PC-9 (cell line): Measurements from ENCODE around the gene RIMKLA. TPM values are rescaled to one million over a fixed set of nuclear protein-coding genes. Genes with fewer than 3 reads are reported as not detected.

Experiments used
- BruUV-seq: library from RNA; stranded (reverse); fragments of 400-500 nt; replicated peaks from 2 replicates; lab custom pipeline; 2021; lab: Mats Ljungman, UMichigan
- CTCF ChIA-PET: fragments of 300-600 bp; sonication (Branson Sonifier 250); formaldehyde crosslinking; loops from one replicate; lab custom pipeline; 2022; ENCODE audit warnings: antibody characterized with exemption; lab: Charles Lee
- POLR2A ChIA-PET: fragments of 300-600 bp; sonication (Branson Sonifier 250); formaldehyde crosslinking; loops from one replicate; lab custom pipeline; 2022; ENCODE audit warnings: antibody characterized with exemption; ENCODE audit not compliant: unreplicated experiment; lab: Charles Lee
- DNase-seq, 2 experiments: peaks; one replicate each; pipeline versions ENCODE4 v3.0.0 to v3.0.0-alpha.2; 2015 to 2022; ENCODE audit warnings: mixed read lengths in 1 of 2
- H2AFZ ChIP-seq: fragments of 200-600 bp; sonication (generic); 2 replicates; pipeline ENCODE4 v1.8.1; 2017; ENCODE audit warnings: antibody characterized with exemption
- H3F3A ChIP-seq: fragments of 200-600 bp; sonication (generic); 2 replicates; pipeline ENCODE4 v1.8.1; 2017; ENCODE audit warnings: antibody characterized with exemption, mild to moderate bottlenecking, low read depth; ENCODE audit not compliant: insufficient read depth
- H3K27ac ChIP-seq: fragments of 200-600 bp; sonication (generic); 2 replicates; pipeline ENCODE4 v1.6.1; 2016; ENCODE audit warnings: mixed run types
- H3K27me3 ChIP-seq: fragments of 200-600 bp; sonication (generic); 2 replicates; pipeline ENCODE4 v1.6.1; 2016; ENCODE audit warnings: low read depth, mixed run types; ENCODE audit not compliant: insufficient read depth
- H3K36me3 ChIP-seq: fragments of 200-600 bp; sonication (generic); 2 replicates; pipeline ENCODE4 v1.6.1; 2016; ENCODE audit warnings: low read depth, mixed run types
- H3K4me1 ChIP-seq: fragments of 200-600 bp; sonication (generic); replicated peaks from 2 replicates; pipeline ENCODE4 v1.6.1; 2016; ENCODE audit warnings: mixed run types; ENCODE audit not compliant: insufficient read depth
- H3K4me2 ChIP-seq: fragments of 200-600 bp; sonication (generic); 2 replicates; pipeline ENCODE4 v1.6.1; 2017; ENCODE audit warnings: mixed run types
- H3K4me3 ChIP-seq: fragments of 200-600 bp; sonication (generic); 2 replicates; pipeline ENCODE4 v1.6.1; 2016; ENCODE audit warnings: mixed run types
- H3K79me2 ChIP-seq: fragments of 200-600 bp; sonication (generic); 2 replicates; pipeline ENCODE4 v1.6.1; 2017; ENCODE audit warnings: low read depth, mixed run types
- H3K9me2 ChIP-seq: fragments of 200-600 bp; sonication (generic); 2 replicates; pipeline ENCODE4 v1.8.1; 2017; ENCODE audit warnings: mild to moderate bottlenecking; ENCODE audit not compliant: insufficient read depth
- H3K9me3 ChIP-seq: fragments of 200-600 bp; sonication (generic); 2 replicates; pipeline ENCODE4 v1.8.1; 2016; ENCODE audit warnings: low read depth; ENCODE audit not compliant: insufficient read depth
- H4K20me1 ChIP-seq: fragments of 200-600 bp; sonication (generic); 2 replicates; pipeline ENCODE4 v1.8.1; 2017; ENCODE audit not compliant: insufficient read depth
- EZH2 ChIP-seq: fragments of 200-600 bp; sonication (generic); IDR thresholded peaks from 2 replicates; pipeline ENCODE4 v1.8.0; 2017; ENCODE audit warnings: antibody characterized with exemption, low read depth
- intact Hi-C: fragments of 100-400 bp; cut with micrococcal nuclease; formaldehyde crosslinking; loops from one replicate; pipeline ENCODE4 v1.10.0; 2022; ENCODE audit not compliant: unreplicated experiment
- total RNA-seq: library from RNA; stranded (reverse); gene quantifications from 2 replicates; pipeline ENCODE4 v1.2.3, GENCODE V29; 2021
- TF ChIP-seq, protein P1 (sequence below): fragments of 200-600 bp; sonication (generic); conservative IDR thresholded peaks from 2 replicates; pipeline ENCODE4 v1.6.1; 2017; ENCODE audit warnings: mixed run types, antibody characterized with exemption, mild to moderate bottlenecking, moderate library complexity

The RIMKLA gene
- total RNA-seq, 1 experiment from 2014 or later: 0.35 TPM

DNA sequence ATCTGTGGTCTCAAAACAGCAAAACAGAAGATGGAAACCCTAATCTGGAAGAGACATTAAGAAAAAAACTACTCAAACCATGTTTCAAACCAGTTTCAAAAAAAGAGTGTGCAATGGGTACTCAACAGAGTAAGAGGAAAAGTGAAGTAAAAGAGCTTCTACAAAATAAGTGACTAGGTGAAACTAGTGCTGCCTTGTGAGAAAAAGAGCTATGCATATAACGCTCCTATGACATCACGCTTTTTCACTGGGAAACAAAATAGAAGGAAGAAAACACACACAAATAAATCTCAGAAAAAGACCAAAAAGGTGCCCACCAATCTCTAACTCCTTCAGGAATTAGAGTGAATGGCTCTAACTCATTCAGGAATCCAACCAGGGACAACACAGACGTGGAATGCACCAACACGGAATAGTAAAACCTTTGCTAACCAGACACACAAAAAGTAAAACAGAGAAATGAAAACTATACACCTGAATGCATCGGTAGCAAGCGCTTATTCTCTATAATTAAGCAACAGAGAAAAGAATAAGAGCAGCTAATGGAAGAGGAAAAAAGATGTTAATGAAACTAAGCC is 46.8 kb upstream of the RIMKLA start:
- CTCF ChIA-PET: interaction anchor here (0.5 to 0.8 kb wide), 3 partner anchors 125 to 448 kb away, joined by 3 to 14 read pairs (median 3); no protein-coding TSS in a partner anchor
- no peaks in the 10 kb centered on the region for H3K9me3 ChIP-seq
- H3K4me1 ChIP-seq: peaks cover 44% of the 10 kb centered on the region
- H4K20me1 ChIP-seq: peaks cover 51% of the 10 kb centered on the region
- peak overlapping the region; percentile 85 for H3K4me3 ChIP-seq
- intact Hi-C loops: loop anchor here (5.0 to 10.0 kb wide), 3 partner anchors 66 to 351 kb away; partner anchors contain the start of gene YBX1
- peaks cover 27% of the 10 kb centered on the region for H3F3A ChIP-seq
- no peak for DNase-seq
- H2AFZ ChIP-seq: peak overlapping the region; percentile 50; the same call in 1 of the 2 replicates
- POLR2A ChIA-PET: interaction anchor here (0.5 kb wide), 1 partner anchor 626 kb away, joined by 6 read pairs; no protein-coding TSS in a partner anchor
- peak overlapping the region; percentile 89 for H3K4me2 ChIP-seq
- H3K36me3 ChIP-seq: peaks cover 4% of the 10 kb centered on the region; the same call in 1 of the 2 replicates
- TF ChIP-seq, protein P1, sequence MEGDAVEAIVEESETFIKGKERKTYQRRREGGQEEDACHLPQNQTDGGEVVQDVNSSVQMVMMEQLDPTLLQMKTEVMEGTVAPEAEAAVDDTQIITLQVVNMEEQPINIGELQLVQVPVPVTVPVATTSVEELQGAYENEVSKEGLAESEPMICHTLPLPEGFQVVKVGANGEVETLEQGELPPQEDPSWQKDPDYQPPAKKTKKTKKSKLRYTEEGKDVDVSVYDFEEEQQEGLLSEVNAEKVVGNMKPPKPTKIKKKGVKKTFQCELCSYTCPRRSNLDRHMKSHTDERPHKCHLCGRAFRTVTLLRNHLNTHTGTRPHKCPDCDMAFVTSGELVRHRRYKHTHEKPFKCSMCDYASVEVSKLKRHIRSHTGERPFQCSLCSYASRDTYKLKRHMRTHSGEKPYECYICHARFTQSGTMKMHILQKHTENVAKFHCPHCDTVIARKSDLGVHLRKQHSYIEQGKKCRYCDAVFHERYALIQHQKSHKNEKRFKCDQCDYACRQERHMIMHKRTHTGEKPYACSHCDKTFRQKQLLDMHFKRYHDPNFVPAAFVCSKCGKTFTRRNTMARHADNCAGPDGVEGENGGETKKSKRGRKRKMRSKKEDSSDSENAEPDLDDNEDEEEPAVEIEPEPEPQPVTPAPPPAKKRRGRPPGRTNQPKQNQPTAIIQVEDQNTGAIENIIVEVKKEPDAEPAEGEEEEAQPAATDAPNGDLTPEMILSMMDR: no peak
- no peak for TF ChIP-seq EZH2
- H3K27me3 ChIP-seq: no peaks in the 10 kb centered on the region
- no peaks in the 10 kb centered on the region for H3K9me2 ChIP-seq
- peak overlapping the region; percentile 84 for H3K27ac ChIP-seq
- peaks cover 81% of the 10 kb centered on the region for H3K79me2 ChIP-seq
- BruUV-seq: TSS peak; percentile 37

DNA sequence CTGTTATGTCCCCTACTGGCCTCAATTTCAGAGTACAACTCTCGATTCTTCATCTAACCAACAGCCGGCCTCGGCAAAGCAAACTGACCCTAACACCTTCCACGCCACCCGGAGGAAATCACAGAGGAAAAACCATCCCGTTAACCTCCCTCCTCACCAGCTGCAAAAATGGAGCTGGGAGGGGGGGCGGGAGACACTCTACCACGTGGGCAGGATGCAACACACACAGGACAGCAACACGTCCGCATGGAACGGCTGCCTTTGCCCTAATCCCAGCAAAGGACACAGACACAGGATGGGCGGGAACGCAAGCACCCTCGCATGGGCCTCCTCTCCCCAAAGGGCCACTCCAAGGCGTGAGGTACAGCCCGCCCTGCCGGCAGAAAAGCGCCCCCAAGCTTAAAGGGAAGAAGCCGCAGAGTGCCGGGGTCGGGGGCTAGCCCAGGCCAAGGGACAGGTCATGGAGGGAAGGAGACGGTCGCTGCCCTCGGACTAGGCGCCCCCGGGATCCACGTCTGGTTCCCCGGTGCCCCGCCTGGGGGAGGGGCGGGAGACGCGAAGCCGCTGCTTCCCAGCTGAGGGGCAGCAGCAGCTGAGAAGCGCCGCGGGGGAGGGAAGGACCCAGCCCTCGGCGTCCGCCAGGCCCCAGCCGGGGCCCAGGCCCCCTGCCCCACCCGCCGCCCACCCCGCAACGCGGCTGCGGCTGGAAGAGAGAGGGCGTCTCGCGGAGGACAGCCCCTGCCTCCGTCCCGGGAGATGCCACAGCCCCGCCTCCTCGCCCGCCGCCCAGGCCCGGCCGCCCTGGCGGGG is 46.1 kb upstream of the RIMKLA start:
- Histone ChIP-seq H3K9me2 (no peaks in the 10 kb centered on the region), H3K27me3 (no peaks in the 10 kb centered on the region), H2AFZ (peak overlapping the region; percentile 50), H3K36me3 (no peaks in the 10 kb centered on the region; the same call in 1 of the 2 replicates), H3K9me3 (no peaks in the 10 kb centered on the region), H4K20me1 (peaks cover 44% of the 10 kb centered on the region), H3K79me2 (peaks cover 74% of the 10 kb centered on the region), H3K4me3 (peak overlapping the region; percentile 85), H3F3A (peaks cover 31% of the 10 kb centered on the region), H3K27ac (peak overlapping the region; percentile 84), H3K4me1 (peaks cover 51% of the 10 kb centered on the region), H3K4me2 (peak overlapping the region; percentile 89)
- TF ChIP-seq EZH2: no peak
- TF ChIP-seq, protein P1: no peak
- DNase-seq: peak; percentile 56 to 73
- intact Hi-C loops: loop anchor here (1.0 to 10.0 kb wide), 5 partner anchors 67 to 350 kb away; partner anchors contain the start of genes PPCS, YBX1 and ZMYND12
- BruUV-seq: no TSS peak
- CTCF ChIA-PET: interaction anchor here (0.5 to 0.8 kb wide), 3 partner anchors 125 to 447 kb away, joined by 3 to 14 read pairs (median 3); no protein-coding TSS in a partner anchor
- POLR2A ChIA-PET: interaction anchor here (0.5 to 0.7 kb wide), 2 partner anchors 23 to 625 kb away, joined by 3 to 6 read pairs; no protein-coding TSS in a partner anchor

DNA sequence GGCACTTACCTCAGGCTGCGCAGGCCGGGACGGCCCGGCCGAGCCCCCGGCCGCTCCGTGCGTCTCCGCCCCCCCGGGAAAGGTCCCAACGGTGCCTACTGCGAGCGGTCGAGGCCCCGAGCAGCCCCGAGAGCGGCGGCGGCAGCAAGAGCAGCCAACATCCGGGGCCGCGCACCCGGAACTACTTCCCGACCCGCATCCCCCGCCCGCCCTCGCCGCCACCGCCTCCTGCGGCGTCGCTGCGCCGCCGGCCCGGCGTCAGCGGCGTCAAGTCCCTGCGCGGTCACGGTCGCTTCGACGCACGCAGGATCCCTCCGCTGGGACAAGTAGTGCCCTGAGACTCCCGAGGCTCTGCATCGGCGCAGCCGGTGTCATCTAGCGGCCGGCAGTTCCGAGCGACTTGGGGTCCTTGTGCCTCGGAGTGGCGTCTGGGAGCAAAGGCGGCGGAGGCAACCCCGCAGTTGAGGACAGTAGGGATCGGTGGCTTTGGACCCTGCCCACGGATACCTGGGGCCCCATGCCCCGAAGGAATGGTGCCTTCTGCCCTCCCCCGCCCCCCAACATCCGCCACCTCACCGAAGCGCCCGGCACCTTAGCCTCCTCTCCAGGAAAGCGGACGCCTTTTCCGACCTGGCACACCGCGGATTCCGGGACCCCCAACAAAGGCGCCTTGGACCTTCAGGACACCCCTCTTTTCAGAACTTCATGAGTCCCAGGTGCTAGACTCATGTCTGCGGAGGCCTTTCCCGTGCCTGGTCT is 45.4 kb upstream of the RIMKLA start, which contains the start of gene FOXJ3:
FOXJ3 (minus strand) TSS at position 186 of the 759 bp plus-strand sequence. CDS start 24,142 bp downstream, outside the sequence.
- CTCF ChIA-PET: no interaction called here
- H3K9me2 ChIP-seq: no peaks in the 10 kb centered on the region

More for the DNA sequence above, 45.4 kb upstream of the RIMKLA start, which contains the start of gene FOXJ3:
- peak within 1 kb of the TSS; percentile 89 for H3K4me2 ChIP-seq
- intact Hi-C loops: loop anchor here (1.0 to 10.0 kb wide), 4 partner anchors 121 to 350 kb away; partner anchors contain the start of genes PPCS, YBX1 and ZMYND12
- POLR2A ChIA-PET: no interaction called here
- no peaks in the 10 kb centered on the region for H3K27me3 ChIP-seq
- TF ChIP-seq EZH2: no peak
- TF ChIP-seq, protein P1: no peak
- no peaks in the 10 kb centered on the region for H3K9me3 ChIP-seq
- H4K20me1 ChIP-seq: peaks cover 37% of the 10 kb centered on the region
- peak within 1 kb of the TSS; percentile 84 for H3K27ac ChIP-seq
- peaks cover 66% of the 10 kb centered on the region for H3K79me2 ChIP-seq
- peaks cover 58% of the 10 kb centered on the region for H3K4me1 ChIP-seq
- no peaks in the 10 kb centered on the region for H3K36me3 ChIP-seq
- H3K4me3 ChIP-seq: peak within 1 kb of the TSS; percentile 85
- no TSS peak for BruUV-seq
- peaks cover 38% of the 10 kb centered on the region for H3F3A ChIP-seq
- peak; percentile 84 to 94 for DNase-seq
- H2AFZ ChIP-seq: peak within 1 kb of the TSS; percentile 90
